HepG2 (cell line): ENCODE data around the gene ZFP36. TPM values are rescaled to one million over a fixed set of nuclear protein-coding genes. Genes with fewer than 3 reads are reported as not detected.

Source experiments
- ATF7-NPFF ChIP-seq: sonication (generic); formaldehyde crosslinking; IDR thresholded peaks from 2 replicates; pipeline ENCODE4 v1.8.1; 2023; ENCODE audit warnings: mild to moderate bottlenecking, low read depth, missing genetic modification reagents, moderate library complexity
- FOXA1 ChIP-seq, 2 experiments: fragments of 450-650 bp in 1 of 2; sonication (generic) in 1 of 2; formaldehyde crosslinking in 1 of 2; IDR thresholded peaks; 2 replicates each; pipeline versions ENCODE4 v1.4.0 to v1.6.1; 2016 to 2020; ENCODE audit warnings: missing genetic modification reagents in 1 of 2
- GATAD2A ChIP-seq: IDR thresholded peaks from 2 replicates; pipeline ENCODE4 v1.6.1; 2016
- KDM3A ChIP-seq: IDR thresholded peaks from 2 replicates; pipeline ENCODE4 v1.6.1; 2018; ENCODE audit warnings: low read depth, missing compliant biosample characterization
- KLF15 ChIP-seq: sonication (generic); formaldehyde crosslinking; IDR thresholded peaks from 2 replicates; pipeline ENCODE4 v1.8.1; 2023; ENCODE audit warnings: borderline replicate concordance, mild to moderate bottlenecking, inconsistent platforms, missing genetic modification reagents, mixed read lengths
- MED8 ChIP-seq: sonication (generic); formaldehyde crosslinking; IDR thresholded peaks from 2 replicates; pipeline ENCODE4 v1.8.1; 2023; ENCODE audit warnings: mild to moderate bottlenecking, missing genetic modification reagents; ENCODE audit not compliant: insufficient replicate concordance
- SCMH1 ChIP-seq: sonication (generic); formaldehyde crosslinking; IDR thresholded peaks from 2 replicates; pipeline ENCODE4 v1.9.0; 2021; ENCODE audit warnings: missing genetic modification reagents, mild to moderate bottlenecking, borderline replicate concordance
- ZFP41 ChIP-seq: sonication (generic); formaldehyde crosslinking; IDR thresholded peaks from 2 replicates; pipeline ENCODE4 v1.4.0; 2020; ENCODE audit warnings: mild to moderate bottlenecking, missing genetic modification reagents, borderline replicate concordance
- ZNF350 ChIP-seq: sonication (generic); formaldehyde crosslinking; IDR thresholded peaks from 2 replicates; pipeline ENCODE4 v1.4.0; 2020; ENCODE audit warnings: mild to moderate bottlenecking, low read depth, missing genetic modification reagents, borderline replicate concordance
- ZNF589 ChIP-seq: sonication (generic); formaldehyde crosslinking; conservative IDR thresholded peaks from 2 replicates; pipeline ENCODE4 v1.8.0; 2022; ENCODE audit warnings: mild to moderate bottlenecking, moderate library complexity, missing genetic modification reagents
- ZNF747 ChIP-seq: sonication (generic); formaldehyde crosslinking; IDR thresholded peaks from 2 replicates; pipeline ENCODE4 v1.8.1; 2023; ENCODE audit warnings: missing genetic modification reagents, mild to moderate bottlenecking, borderline replicate concordance
- ZNF850 ChIP-seq: sonication (generic); formaldehyde crosslinking; conservative IDR thresholded peaks from 2 replicates; pipeline ENCODE4 v1.9.0; 2021; ENCODE audit warnings: mild to moderate bottlenecking, missing genetic modification reagents
- polyA plus RNA-seq, 8 experiments: library from polyadenylated mRNA; depleted of rRNA in 3 of 8; stranded (reverse) in 7 of 8; unstranded in 1 of 8; fragments of >200 nt; fragmentation: Illumina TruSeq in 4 of 8; extraction: Trizol in 4 of 8; gene quantifications; 2 replicates each; pipeline versions ENCODE4 v1.2.1 to v1.2.3, GENCODE V29; 2011 to 2016; ENCODE audit warnings: low read depth in 4 of 8, missing spikeins in 1 of 8, mixed read lengths in 1 of 8; ENCODE audit not compliant: insufficient read depth in 1 of 8
- total RNA-seq, 5 experiments: library from RNA; depleted of rRNA; stranded (reverse); fragments of >200 nt; fragmentation: Illumina TruSeq; extraction: Trizol; gene quantifications; 2 replicates each; pipeline ENCODE4 v1.2.3, GENCODE V29; 2016; ENCODE audit warnings: low read depth in 1 of 5
- TF ChIP-seq, protein P1 (sequence below): sonication (generic); formaldehyde crosslinking; IDR thresholded peaks from 2 replicates; pipeline ENCODE4 v1.5.1; 2020; ENCODE audit warnings: missing genetic modification reagents, mild to moderate bottlenecking, borderline replicate concordance
- TF ChIP-seq, protein P2 (sequence below): sonication (generic); formaldehyde crosslinking; IDR thresholded peaks from 2 replicates; pipeline ENCODE4 v1.5.1; 2020; ENCODE audit warnings: missing genetic modification reagents, mild to moderate bottlenecking, borderline replicate concordance
- TF ChIP-seq, protein P3 (sequence below): IDR thresholded peaks from 2 replicates; pipeline ENCODE4 v1.6.1; 2016
- TF ChIP-seq, protein P4 (sequence below): sonication (generic); formaldehyde crosslinking; IDR thresholded peaks from 2 replicates; pipeline ENCODE4 v1.5.0; 2020; ENCODE audit warnings: missing genetic modification reagents
- TF ChIP-seq, protein P5 (sequence below): sonication (generic); formaldehyde crosslinking; IDR thresholded peaks from 2 replicates; pipeline ENCODE4 v1.8.0; 2022; ENCODE audit warnings: missing genetic modification reagents, mild to moderate bottlenecking, moderate library complexity, borderline replicate concordance
- TF ChIP-seq, protein P6 (sequence below): sonication (generic); formaldehyde crosslinking; IDR thresholded peaks from 2 replicates; pipeline ENCODE4 v1.9.0; 2021; ENCODE audit warnings: missing genetic modification reagents, borderline replicate concordance
- TF ChIP-seq, protein P7 (sequence below): IDR thresholded peaks from 2 replicates; pipeline ENCODE4 v1.6.1; 2016; ENCODE audit warnings: low read depth, borderline replicate concordance

ZFP36 gene
- total and polyA plus RNA-seq, 2 of the 13 experiments (the other 11 are each of a cell fraction or from before 2014, with no cell fraction given): 1.4 to 1.7 TPM

DNA sequence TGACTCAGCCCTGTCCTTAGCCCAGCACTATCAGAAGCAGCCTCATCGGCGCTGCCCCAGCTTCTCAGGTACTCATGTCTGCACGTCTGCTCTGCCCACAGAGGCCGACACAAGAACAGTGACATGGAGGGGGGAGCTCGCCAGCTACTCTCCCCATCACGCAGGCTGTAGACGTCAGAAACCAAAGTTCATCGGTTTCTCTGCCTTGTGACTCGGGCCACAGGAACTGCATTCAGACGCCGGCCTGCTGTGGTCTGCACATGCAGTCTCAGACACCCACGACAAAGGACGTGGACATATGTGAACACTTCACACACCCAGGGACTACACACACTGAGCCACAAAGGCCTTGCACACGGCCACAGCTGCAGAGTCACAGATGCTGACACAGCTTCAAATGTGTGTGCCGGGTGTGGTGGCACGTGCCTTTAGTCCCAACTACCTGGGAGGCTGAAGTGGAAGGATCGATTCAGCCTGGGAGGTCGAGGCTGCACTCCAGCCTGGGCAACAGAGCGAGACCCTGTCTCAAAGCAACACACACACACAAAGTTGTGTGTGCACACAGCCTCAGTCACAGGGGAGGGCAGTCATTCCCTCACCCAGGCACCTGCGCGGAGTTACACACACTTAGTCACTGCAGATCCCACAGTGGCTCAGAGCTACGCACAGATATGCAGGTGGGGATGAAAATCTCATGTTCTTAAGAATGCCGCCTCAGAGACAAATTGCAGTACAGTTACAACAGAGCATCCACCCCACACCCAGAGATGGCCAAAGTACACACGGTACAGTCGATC lies 4.9 kb upstream of the ZFP36 start (continued):
- TF ChIP-seq ZNF850 (CRISPR knock-in tag) (no peak), ZNF747 (CRISPR knock-in tag) (no peak; the same call in 1 of the 2 replicates), ATF7-NPFF (CRISPR knock-in tag) (peak; percentile 61; the same call in 1 of the 2 replicates), ZFP41 (CRISPR knock-in tag) (0 out of 2 replicates have a peak, but pooled peaks have one; percentile 23), ZNF350 (CRISPR knock-in tag) (peak; percentile 84), ZNF589 (peak; percentile 81; the same call in 1 of the 2 replicates), KDM3A (CRISPR knock-in tag) (peak; percentile 54; the same call in 1 of the 2 replicates), FOXA1 (IDR thresholded peaks at IDR 0.05) (no peak), FOXA1 (CRISPR knock-in tag; IDR thresholded peaks at IDR 0.05) (no peak), GATAD2A (CRISPR knock-in tag) (peak; percentile 88), SCMH1 (CRISPR knock-in tag) (no peak), MED8 (CRISPR knock-in tag) (peak; percentile 7), KLF15 (CRISPR knock-in tag) (no peak)
- TF ChIP-seq, protein P1, sequence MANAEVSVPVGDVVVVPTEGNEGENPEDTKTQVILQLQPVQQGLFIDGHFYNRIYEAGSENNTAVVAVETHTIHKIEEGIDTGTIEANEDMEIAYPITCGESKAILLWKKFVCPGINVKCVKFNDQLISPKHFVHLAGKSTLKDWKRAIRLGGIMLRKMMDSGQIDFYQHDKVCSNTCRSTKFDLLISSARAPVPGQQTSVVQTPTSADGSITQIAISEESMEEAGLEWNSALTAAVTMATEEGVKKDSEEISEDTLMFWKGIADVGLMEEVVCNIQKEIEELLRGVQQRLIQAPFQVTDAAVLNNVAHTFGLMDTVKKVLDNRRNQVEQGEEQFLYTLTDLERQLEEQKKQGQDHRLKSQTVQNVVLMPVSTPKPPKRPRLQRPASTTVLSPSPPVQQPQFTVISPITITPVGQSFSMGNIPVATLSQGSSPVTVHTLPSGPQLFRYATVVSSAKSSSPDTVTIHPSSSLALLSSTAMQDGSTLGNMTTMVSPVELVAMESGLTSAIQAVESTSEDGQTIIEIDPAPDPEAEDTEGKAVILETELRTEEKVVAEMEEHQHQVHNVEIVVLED (CRISPR knock-in tag): peak; percentile 61; the same call in 1 of the 2 replicates
- TF ChIP-seq, protein P2, sequence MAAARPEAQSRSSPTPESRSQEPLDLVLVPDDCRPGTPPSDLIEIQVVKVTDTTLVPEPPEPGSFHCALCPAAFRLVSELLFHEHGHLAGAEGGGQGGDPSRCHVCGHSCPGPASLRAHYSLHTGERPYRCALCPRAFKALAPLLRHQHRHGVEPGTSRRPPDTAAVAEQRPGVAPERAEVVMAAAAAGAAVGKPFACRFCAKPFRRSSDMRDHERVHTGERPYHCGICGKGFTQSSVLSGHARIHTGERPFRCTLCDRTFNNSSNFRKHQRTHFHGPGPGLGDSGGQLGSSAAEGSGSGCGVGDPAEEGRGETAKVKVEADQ (CRISPR knock-in tag): 0 out of 2 replicates have a peak, but pooled peaks have one; percentile 64
- TF ChIP-seq, protein P3, sequence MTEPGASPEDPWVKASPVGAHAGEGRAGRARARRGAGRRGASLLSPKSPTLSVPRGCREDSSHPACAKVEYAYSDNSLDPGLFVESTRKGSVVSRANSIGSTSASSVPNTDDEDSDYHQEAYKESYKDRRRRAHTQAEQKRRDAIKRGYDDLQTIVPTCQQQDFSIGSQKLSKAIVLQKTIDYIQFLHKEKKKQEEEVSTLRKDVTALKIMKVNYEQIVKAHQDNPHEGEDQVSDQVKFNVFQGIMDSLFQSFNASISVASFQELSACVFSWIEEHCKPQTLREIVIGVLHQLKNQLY (CRISPR knock-in tag): peak; percentile 83
- TF ChIP-seq, protein P4, sequence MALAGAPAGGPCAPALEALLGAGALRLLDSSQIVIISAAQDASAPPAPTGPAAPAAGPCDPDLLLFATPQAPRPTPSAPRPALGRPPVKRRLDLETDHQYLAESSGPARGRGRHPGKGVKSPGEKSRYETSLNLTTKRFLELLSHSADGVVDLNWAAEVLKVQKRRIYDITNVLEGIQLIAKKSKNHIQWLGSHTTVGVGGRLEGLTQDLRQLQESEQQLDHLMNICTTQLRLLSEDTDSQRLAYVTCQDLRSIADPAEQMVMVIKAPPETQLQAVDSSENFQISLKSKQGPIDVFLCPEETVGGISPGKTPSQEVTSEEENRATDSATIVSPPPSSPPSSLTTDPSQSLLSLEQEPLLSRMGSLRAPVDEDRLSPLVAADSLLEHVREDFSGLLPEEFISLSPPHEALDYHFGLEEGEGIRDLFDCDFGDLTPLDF (CRISPR knock-in tag): no peak
- TF ChIP-seq, protein P5, sequence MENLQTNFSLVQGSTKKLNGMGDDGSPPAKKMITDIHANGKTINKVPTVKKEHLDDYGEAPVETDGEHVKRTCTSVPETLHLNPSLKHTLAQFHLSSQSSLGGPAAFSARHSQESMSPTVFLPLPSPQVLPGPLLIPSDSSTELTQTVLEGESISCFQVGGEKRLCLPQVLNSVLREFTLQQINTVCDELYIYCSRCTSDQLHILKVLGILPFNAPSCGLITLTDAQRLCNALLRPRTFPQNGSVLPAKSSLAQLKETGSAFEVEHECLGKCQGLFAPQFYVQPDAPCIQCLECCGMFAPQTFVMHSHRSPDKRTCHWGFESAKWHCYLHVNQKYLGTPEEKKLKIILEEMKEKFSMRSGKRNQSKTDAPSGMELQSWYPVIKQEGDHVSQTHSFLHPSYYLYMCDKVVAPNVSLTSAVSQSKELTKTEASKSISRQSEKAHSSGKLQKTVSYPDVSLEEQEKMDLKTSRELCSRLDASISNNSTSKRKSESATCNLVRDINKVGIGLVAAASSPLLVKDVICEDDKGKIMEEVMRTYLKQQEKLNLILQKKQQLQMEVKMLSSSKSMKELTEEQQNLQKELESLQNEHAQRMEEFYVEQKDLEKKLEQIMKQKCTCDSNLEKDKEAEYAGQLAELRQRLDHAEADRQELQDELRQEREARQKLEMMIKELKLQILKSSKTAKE (CRISPR knock-in tag): peak; percentile 95
- TF ChIP-seq, protein P6, sequence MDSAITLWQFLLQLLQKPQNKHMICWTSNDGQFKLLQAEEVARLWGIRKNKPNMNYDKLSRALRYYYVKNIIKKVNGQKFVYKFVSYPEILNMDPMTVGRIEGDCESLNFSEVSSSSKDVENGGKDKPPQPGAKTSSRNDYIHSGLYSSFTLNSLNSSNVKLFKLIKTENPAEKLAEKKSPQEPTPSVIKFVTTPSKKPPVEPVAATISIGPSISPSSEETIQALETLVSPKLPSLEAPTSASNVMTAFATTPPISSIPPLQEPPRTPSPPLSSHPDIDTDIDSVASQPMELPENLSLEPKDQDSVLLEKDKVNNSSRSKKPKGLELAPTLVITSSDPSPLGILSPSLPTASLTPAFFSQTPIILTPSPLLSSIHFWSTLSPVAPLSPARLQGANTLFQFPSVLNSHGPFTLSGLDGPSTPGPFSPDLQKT (CRISPR knock-in tag): no peak
- TF ChIP-seq, protein P7, sequence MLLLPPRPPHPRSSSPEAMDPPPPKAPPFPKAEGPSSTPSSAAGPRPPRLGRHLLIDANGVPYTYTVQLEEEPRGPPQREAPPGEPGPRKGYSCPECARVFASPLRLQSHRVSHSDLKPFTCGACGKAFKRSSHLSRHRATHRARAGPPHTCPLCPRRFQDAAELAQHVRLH (CRISPR knock-in tag): peak; percentile 46; the same call in 1 of the 2 replicates
